ENCODE results near the gene NFE2.

DNA sequence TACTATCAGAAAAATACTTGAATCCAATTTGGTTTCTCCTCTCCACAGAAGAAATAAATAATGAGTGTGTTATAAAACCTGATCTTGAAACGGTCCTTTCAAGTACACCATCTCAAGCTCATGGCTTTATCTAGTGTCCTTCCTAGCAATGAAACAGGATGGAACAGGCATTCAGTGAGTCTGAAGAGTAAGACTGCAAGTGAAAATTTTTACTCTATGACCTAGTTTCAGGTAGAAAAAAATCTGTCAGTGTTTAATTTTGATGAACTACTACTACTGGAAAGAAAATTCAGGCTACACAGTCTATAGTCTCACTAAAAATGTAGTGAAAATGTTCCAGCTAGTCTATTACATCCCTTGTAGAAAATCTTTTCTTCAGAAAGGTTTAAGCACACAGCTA lies 28.6 kb downstream of the NFE2 start:
- TF ChIP-seq, protein P1, sequence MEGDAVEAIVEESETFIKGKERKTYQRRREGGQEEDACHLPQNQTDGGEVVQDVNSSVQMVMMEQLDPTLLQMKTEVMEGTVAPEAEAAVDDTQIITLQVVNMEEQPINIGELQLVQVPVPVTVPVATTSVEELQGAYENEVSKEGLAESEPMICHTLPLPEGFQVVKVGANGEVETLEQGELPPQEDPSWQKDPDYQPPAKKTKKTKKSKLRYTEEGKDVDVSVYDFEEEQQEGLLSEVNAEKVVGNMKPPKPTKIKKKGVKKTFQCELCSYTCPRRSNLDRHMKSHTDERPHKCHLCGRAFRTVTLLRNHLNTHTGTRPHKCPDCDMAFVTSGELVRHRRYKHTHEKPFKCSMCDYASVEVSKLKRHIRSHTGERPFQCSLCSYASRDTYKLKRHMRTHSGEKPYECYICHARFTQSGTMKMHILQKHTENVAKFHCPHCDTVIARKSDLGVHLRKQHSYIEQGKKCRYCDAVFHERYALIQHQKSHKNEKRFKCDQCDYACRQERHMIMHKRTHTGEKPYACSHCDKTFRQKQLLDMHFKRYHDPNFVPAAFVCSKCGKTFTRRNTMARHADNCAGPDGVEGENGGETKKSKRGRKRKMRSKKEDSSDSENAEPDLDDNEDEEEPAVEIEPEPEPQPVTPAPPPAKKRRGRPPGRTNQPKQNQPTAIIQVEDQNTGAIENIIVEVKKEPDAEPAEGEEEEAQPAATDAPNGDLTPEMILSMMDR (IDR thresholded peaks at IDR 0.05) = no peak
- TF ChIP-seq FOXP1 (CRISPR knock-in tag; IDR thresholded peaks at IDR 0.05; ENCODE audit: borderline replicate concordance) (no peak), ZNF317 (CRISPR knock-in tag; IDR thresholded peaks at IDR 0.05; ENCODE audit: borderline replicate concordance, low read depth) (no peak), ELF4 (CRISPR knock-in tag; IDR thresholded peaks at IDR 0.05; ENCODE audit: low read depth) (no peak), CREB1 (CRISPR knock-in tag; IDR thresholded peaks at IDR 0.05) (no peak), NR3C1 (CRISPR knock-in tag; conservative IDR thresholded peaks at IDR 0.05; ENCODE audit: low read depth) (no peak), CREM (CRISPR knock-in tag; IDR thresholded peaks at IDR 0.05) (no peak)
- TF ChIP-seq, protein P2, sequence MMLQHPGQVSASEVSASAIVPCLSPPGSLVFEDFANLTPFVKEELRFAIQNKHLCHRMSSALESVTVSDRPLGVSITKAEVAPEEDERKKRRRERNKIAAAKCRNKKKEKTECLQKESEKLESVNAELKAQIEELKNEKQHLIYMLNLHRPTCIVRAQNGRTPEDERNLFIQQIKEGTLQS (CRISPR knock-in tag; conservative IDR thresholded peaks at IDR 0.05) = no peak
- TF ChIP-seq, protein P3, sequence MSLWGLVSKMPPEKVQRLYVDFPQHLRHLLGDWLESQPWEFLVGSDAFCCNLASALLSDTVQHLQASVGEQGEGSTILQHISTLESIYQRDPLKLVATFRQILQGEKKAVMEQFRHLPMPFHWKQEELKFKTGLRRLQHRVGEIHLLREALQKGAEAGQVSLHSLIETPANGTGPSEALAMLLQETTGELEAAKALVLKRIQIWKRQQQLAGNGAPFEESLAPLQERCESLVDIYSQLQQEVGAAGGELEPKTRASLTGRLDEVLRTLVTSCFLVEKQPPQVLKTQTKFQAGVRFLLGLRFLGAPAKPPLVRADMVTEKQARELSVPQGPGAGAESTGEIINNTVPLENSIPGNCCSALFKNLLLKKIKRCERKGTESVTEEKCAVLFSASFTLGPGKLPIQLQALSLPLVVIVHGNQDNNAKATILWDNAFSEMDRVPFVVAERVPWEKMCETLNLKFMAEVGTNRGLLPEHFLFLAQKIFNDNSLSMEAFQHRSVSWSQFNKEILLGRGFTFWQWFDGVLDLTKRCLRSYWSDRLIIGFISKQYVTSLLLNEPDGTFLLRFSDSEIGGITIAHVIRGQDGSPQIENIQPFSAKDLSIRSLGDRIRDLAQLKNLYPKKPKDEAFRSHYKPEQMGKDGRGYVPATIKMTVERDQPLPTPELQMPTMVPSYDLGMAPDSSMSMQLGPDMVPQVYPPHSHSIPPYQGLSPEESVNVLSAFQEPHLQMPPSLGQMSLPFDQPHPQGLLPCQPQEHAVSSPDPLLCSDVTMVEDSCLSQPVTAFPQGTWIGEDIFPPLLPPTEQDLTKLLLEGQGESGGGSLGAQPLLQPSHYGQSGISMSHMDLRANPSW (CRISPR knock-in tag; conservative IDR thresholded peaks at IDR 0.05; ENCODE audit: low read depth) = no peak
- TF ChIP-seq, protein P4, sequence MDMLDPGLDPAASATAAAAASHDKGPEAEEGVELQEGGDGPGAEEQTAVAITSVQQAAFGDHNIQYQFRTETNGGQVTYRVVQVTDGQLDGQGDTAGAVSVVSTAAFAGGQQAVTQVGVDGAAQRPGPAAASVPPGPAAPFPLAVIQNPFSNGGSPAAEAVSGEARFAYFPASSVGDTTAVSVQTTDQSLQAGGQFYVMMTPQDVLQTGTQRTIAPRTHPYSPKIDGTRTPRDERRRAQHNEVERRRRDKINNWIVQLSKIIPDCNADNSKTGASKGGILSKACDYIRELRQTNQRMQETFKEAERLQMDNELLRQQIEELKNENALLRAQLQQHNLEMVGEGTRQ (CRISPR knock-in tag; IDR thresholded peaks at IDR 0.05) = no peak
- TF ChIP-seq, protein P5, sequence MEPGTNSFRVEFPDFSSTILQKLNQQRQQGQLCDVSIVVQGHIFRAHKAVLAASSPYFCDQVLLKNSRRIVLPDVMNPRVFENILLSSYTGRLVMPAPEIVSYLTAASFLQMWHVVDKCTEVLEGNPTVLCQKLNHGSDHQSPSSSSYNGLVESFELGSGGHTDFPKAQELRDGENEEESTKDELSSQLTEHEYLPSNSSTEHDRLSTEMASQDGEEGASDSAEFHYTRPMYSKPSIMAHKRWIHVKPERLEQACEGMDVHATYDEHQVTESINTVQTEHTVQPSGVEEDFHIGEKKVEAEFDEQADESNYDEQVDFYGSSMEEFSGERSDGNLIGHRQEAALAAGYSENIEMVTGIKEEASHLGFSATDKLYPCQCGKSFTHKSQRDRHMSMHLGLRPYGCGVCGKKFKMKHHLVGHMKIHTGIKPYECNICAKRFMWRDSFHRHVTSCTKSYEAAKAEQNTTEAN (CRISPR knock-in tag; IDR thresholded peaks at IDR 0.05) = no peak
